ENCODE data around the gene CPLX1. TPM values are rescaled to one million over a fixed set of nuclear protein-coding genes. Genes with fewer than 3 reads are reported as not detected.

Gene CPLX1
- total and polyA plus RNA-seq, 2 donors (not counting 1 experiment from before 2014, with no cell fraction given) = 0.03 to 0.66 TPM

- no peak overlapping the region for H3K27ac ChIP-seq (ENCODE audit: insufficient read depth, low read length)
- no peak overlapping the region for H2AFZ ChIP-seq (ENCODE audit: low read length)
- no peak for DNase-seq (ENCODE audit: low read depth in 2 of 2)
- no peaks in the 10 kb centered on the region for H3K79me2 ChIP-seq (ENCODE audit: control insufficient read depth, insufficient read depth, low read length)
- H3K36me3 ChIP-seq (ENCODE audit: control insufficient read depth, insufficient read depth, low read length) = peaks cover 23% of the 10 kb centered on the region
- H3K27me3 ChIP-seq (ENCODE audit: control insufficient read depth, insufficient read depth, low read length) = no peaks in the 10 kb centered on the region
- no peak overlapping the region for H3K9ac ChIP-seq (ENCODE audit: insufficient read depth, low read length)
- no peaks in the 10 kb centered on the region for H3K4me1 ChIP-seq (ENCODE audit: control insufficient read depth, extremely low read depth, insufficient read depth, low read length)
- H4K20me1 ChIP-seq (ENCODE audit: control insufficient read depth, extremely low read depth, insufficient read depth, low read length) = no peaks in the 10 kb centered on the region
- H3K9me3 ChIP-seq (ENCODE audit: control insufficient read depth, insufficient read depth, low read depth, low read length) = no peaks in the 10 kb centered on the region
- TF ChIP-seq CTCF (conservative IDR thresholded peaks at IDR 0.05 in 1 of 2, IDR thresholded peaks at IDR 0.05 in 1 of 2; ENCODE audit: low read depth in 1 of 2, low read length in 2 of 2) (no peak), EZH2 (IDR thresholded peaks at IDR 0.05; ENCODE audit: low read length, missing control alignments) (no peak)
- no peak overlapping the region for H3K4me2 ChIP-seq (ENCODE audit: extremely low read depth, insufficient read depth, low read length)
- H3K4me3 ChIP-seq (replicated peaks in 1 of 4; ENCODE audit: control extremely low read depth in 1 of 4, insufficient read depth in 1 of 4, low read depth in 3 of 4, low read length in 4 of 4) = no peak overlapping the region
Measured at GRCh38 chr4:854356-854755, 28.4 kb upstream of the CPLX1 start.

GRCh38 chr4:853416-853781, 27.5 kb upstream of the CPLX1 start:
- no peak overlapping the region for H3K4me3 ChIP-seq (replicated peaks in 1 of 4; ENCODE audit: control extremely low read depth in 1 of 4, insufficient read depth in 1 of 4, low read depth in 3 of 4, low read length in 4 of 4)
- peaks cover 20% of the 10 kb centered on the region for H3K36me3 ChIP-seq (ENCODE audit: control insufficient read depth, insufficient read depth, low read length)
- H3K4me1 ChIP-seq (ENCODE audit: control insufficient read depth, extremely low read depth, insufficient read depth, low read length) = no peaks in the 10 kb centered on the region
- H3K27me3 ChIP-seq (ENCODE audit: control insufficient read depth, insufficient read depth, low read length) = no peaks in the 10 kb centered on the region
- no peak overlapping the region for H3K9ac ChIP-seq (ENCODE audit: insufficient read depth, low read length)
- H3K79me2 ChIP-seq (ENCODE audit: control insufficient read depth, insufficient read depth, low read length) = no peaks in the 10 kb centered on the region
- no peak for TF ChIP-seq EZH2 (IDR thresholded peaks at IDR 0.05; ENCODE audit: low read length, missing control alignments)
- no peak for TF ChIP-seq CTCF (conservative IDR thresholded peaks at IDR 0.05 in 1 of 2, IDR thresholded peaks at IDR 0.05 in 1 of 2; ENCODE audit: low read depth in 1 of 2, low read length in 2 of 2)
- no peak overlapping the region for H2AFZ ChIP-seq (ENCODE audit: low read length)
- H3K9me3 ChIP-seq (ENCODE audit: control insufficient read depth, insufficient read depth, low read depth, low read length) = no peaks in the 10 kb centered on the region
- H3K4me2 ChIP-seq (ENCODE audit: extremely low read depth, insufficient read depth, low read length) = no peak overlapping the region
- no peak for DNase-seq (ENCODE audit: low read depth in 2 of 2)
- no peaks in the 10 kb centered on the region for H4K20me1 ChIP-seq (ENCODE audit: control insufficient read depth, extremely low read depth, insufficient read depth, low read length)
- no peak overlapping the region for H3K27ac ChIP-seq (ENCODE audit: insufficient read depth, low read length)

GRCh38 chr4:851701-852430, 25.9 kb upstream of the CPLX1 start:
- Histone ChIP-seq H3K4me1 (ENCODE audit: control insufficient read depth, extremely low read depth, insufficient read depth, low read length) (no peaks in the 10 kb centered on the region), H4K20me1 (ENCODE audit: control insufficient read depth, extremely low read depth, insufficient read depth, low read length) (no peaks in the 10 kb centered on the region), H3K79me2 (ENCODE audit: control insufficient read depth, insufficient read depth, low read length) (no peaks in the 10 kb centered on the region), H3K4me3 (replicated peaks in 1 of 4; ENCODE audit: control extremely low read depth in 1 of 4, insufficient read depth in 1 of 4, low read depth in 3 of 4, low read length in 4 of 4) (no peak overlapping the region), H3K27me3 (ENCODE audit: control insufficient read depth, insufficient read depth, low read length) (no peaks in the 10 kb centered on the region), H3K9me3 (ENCODE audit: control insufficient read depth, insufficient read depth, low read depth, low read length) (no peaks in the 10 kb centered on the region), H3K4me2 (ENCODE audit: extremely low read depth, insufficient read depth, low read length) (no peak overlapping the region), H3K27ac (ENCODE audit: insufficient read depth, low read length) (no peak overlapping the region), H2AFZ (ENCODE audit: low read length) (no peak overlapping the region), H3K36me3 (ENCODE audit: control insufficient read depth, insufficient read depth, low read length) (peaks cover 20% of the 10 kb centered on the region), H3K9ac (ENCODE audit: insufficient read depth, low read length) (no peak overlapping the region)
- no peak for DNase-seq (ENCODE audit: low read depth in 2 of 2)
- TF ChIP-seq EZH2 (IDR thresholded peaks at IDR 0.05; ENCODE audit: low read length, missing control alignments) = no peak
- TF ChIP-seq CTCF (conservative IDR thresholded peaks at IDR 0.05 in 1 of 2, IDR thresholded peaks at IDR 0.05 in 1 of 2; ENCODE audit: low read depth in 1 of 2, low read length in 2 of 2) = no peak
